Erythroblast (primary cell): ENCODE results near the gene RAD23B.
"Not testable (repeated sequence)": the region's sequence is repeated elsewhere in the genome, so short reads cannot be mapped to it uniquely, and the experiment has no call there.

Experiments used
- DNase-seq, 2 experiments: peaks; one replicate each; lab custom pipeline; 2025; lab: John Stamatoyannopoulos, UW
- GATA1 ChIP-seq: IDR thresholded peaks from 2 replicates; pipeline ENCODE4 v1.6.1; 2011; ENCODE audit warnings: low read depth, mild to moderate bottlenecking, control low read depth, low read length, moderate library complexity
- POLR2A ChIP-seq: IDR thresholded peaks from 2 replicates; pipeline ENCODE4 v1.6.1; 2011; ENCODE audit warnings: mild to moderate bottlenecking, low read length

The RAD23B gene

DNA sequence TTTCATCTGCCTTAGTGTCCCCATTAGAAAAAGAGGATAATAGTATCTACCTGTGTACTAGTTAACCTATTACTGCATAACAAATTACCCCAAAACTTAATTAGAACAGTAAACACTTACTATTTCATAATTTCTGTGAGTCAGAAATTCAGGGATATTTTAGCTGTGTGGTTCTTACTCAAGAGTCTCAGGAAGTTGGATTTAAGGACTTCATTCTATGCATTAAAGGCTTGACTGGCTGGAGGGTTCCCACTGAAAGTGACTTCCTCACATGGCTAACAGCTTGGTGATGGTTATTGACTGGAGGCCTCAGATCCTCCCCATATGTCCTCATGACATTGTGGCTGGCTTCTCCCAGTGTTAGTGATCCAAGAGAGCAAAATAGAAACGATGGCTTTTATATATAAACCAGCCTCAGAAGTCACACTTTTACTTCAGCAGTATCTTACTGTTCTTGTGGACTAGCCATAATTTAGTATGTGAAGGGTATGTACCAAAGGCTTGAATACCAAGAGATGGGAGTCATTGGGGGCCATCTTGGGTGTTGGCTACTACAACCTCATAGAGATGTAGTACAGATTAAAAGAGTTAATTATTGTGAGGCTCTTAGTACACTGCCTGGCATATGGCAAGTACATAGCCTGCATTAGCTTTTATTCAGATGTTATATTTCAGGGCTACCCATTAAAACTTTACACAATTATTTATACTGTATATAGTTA is 9.9 kb downstream of the RAD23B start:
- TF ChIP-seq POLR2A (no peak), GATA1 (no peak)
- peak in 1 of 2 experiments; percentile 15 for DNase-seq

GRCh38 chr9:107293543-107294085 is 10.5 kb downstream of the RAD23B start:
- TF ChIP-seq GATA1 (no peak), POLR2A (no peak)
- DNase-seq: no peak

DNA sequence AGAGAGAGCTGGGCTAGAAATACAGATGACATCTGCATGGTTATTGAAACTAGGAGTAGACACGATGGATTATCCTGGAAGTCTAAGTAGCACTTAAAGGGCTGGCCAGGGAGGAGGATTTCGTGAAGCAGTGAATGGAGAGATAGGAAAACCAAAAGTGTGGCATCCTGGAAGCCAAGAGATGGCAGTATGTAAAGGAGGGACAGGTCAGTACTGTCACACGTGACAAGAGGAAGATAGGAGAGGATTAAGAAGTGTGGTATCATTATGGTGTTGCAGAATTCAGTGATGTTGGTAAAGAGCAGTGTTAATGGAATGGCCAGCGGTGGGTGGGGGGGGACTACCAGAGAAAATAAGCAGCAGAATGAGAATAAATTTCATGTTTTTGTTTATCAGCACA is 11.7 kb downstream of the RAD23B start:
- TF ChIP-seq GATA1 (no peak), POLR2A (no peak)
- DNase-seq: no peak

DNA sequence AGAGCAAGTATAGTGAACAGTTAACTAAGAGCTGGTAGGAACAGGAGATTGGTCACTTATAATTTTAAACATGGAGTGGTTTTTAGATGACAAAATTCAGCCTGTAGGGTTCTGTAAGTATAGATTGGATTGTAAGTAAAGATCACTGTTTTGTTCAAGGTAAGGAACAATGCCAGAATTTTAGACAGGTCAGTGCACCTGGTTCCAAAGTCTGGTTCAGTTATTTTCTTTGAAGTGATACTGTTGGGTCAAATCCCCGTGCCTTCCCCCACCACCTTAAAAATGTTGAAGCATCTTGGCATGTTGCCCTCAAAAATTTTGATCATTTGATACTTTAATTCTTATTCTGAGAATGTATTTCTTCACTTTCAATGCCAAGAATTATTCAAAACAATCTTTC is 12.9 kb downstream of the RAD23B start:
- TF ChIP-seq POLR2A (no peak), GATA1 (no peak)
- no peak for DNase-seq

- DNase-seq: not testable (repeated sequence)
Observed at GRCh38 chr9:107296592-107296991, 13.5 kb downstream of the RAD23B start.

GRCh38 chr9:107299437-107299836 is 16.4 kb downstream of the RAD23B start:
- TF ChIP-seq POLR2A (no peak), GATA1 (no peak)
- DNase-seq: peak in 1 of 2 experiments; percentile 10

- no peak for DNase-seq
- TF ChIP-seq GATA1 (no peak), POLR2A (no peak)
Observed at GRCh38 chr9:107306308-107306707, 23.2 kb downstream of the RAD23B start.

- DNase-seq: no peak
- no peak for TF ChIP-seq GATA1
- no peak for TF ChIP-seq POLR2A
Observed at GRCh38 chr9:107307331-107307730, 24.3 kb downstream of the RAD23B start.

GRCh38 chr9:107308461-107308860 is 25.4 kb downstream of the RAD23B start:
- no peak for TF ChIP-seq POLR2A
- no peak for TF ChIP-seq GATA1

DNA sequence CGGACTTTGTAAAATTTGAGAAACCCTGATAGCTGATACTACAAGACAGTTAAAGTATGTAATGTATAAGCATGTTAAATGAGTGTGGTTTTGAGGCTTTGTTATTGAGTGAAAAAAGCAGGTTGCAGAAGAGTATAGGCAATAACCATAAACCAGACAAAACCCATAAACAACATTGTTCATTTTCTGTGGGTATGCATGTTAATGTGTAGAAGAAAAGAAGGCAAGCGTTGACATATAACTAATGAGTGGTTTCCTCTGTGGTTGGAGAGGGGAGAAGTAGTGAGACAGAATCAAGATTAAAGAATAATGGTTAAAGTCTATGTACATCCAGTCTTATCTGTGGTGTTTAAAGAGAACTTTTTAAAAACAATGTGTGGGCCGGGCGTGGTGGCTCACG is 26.2 kb downstream of the RAD23B start:
- DNase-seq: no peak
- TF ChIP-seq GATA1 (no peak), POLR2A (no peak)

More at GRCh38 chr9:107308461-107308860, 25.4 kb downstream of the RAD23B start:
- no peak for DNase-seq

GRCh38 chr9:107312376-107313050 is 29.4 kb downstream of the RAD23B start:
- peak; percentile 15 to 61 for DNase-seq
- TF ChIP-seq POLR2A (no peak), GATA1 (no peak)

DNA sequence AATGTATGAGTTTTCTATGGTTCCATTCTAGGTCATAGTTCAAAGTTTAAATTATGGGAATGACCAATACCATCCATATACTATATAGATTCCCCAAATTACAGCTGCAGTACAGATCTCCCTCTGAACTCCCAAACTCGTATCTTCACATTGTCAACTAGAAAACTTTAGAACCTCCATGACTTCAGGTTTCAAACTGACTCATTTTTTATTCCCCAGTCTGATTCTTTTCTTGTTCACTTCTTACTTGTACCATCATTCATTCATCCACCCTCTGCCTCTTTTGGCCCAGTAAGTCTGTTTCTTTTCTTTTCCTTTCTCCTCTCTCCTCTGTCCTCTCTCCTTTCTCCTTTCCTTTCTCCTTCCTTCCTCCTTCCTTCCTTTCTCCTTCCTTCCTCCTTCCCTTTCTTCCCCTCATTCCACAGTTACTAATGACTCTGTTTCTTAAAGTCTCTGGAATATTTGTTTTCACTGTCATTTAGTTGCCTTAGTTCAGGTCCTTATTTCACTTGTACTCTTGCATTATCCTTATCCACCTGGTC is 30.5 kb downstream of the RAD23B start:
- DNase-seq: no peak
- TF ChIP-seq GATA1 (no peak), POLR2A (no peak)

DNA sequence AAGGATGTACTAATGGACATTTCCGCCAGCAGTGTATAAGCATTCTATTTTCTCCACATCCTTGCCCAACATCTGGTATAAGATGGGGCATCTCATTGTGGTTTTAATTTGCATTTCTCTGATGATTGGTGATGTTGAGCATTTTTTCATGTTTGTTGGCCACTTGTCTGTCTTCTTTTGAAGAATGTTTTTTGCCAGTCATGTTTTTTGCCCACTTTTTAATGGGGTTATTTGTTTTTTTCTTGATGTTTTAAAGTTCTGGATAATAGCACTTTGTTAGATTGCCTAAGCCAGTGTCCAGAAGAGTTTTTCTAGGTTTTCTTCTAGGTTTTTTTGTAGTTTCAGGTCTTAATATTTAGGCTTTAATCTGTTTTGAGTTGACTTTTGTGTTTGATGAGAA is 31.7 kb downstream of the RAD23B start:
- TF ChIP-seq GATA1: no peak
- DNase-seq: no peak
